ENCODE results near the gene PPFIA4. TPM values are rescaled to one million over a fixed set of nuclear protein-coding genes. Genes with fewer than 3 reads are reported as not detected.

Gene PPFIA4
- total RNA-seq, 1 experiment from 2014 or later = 21.1 TPM

- peaks cover 12% of the 10 kb centered on the region for H3K4me1 Mint-ChIP-seq
- POLR2A ChIA-PET = no interaction called here
- CTCF ChIA-PET = interaction anchor here (1.4 to 6.7 kb wide), 10 partner anchors 8 to 234 kb away, joined by 4 to 89 read pairs (median 8); partner anchors contain the start of genes ADORA1, MYOG and PPFIA4
These were observed 7.6 kb downstream of the PPFIA4 start for GRCh38 chr1:203033917-203034316.

GRCh38 chr1:203034422-203035110, 8.3 kb downstream of the PPFIA4 start:
- no peak for TF ChIP-seq EMX1 (CRISPR knock-in tag; IDR thresholded peaks at IDR 0.05)
- TF ChIP-seq CREM (CRISPR knock-in tag; IDR thresholded peaks at IDR 0.05) = no peak
- TF ChIP-seq TP53 (CRISPR knock-in tag; IDR thresholded peaks at IDR 0.05) = no peak
- no peak for TF ChIP-seq GRHL2 (CRISPR knock-in tag; IDR thresholded peaks at IDR 0.05; ENCODE audit: insufficient replicate concordance, severe bottlenecking)
- TF ChIP-seq NFATC4 (CRISPR knock-in tag; IDR thresholded peaks at IDR 0.05) = no peak
- TF ChIP-seq, protein P1, sequence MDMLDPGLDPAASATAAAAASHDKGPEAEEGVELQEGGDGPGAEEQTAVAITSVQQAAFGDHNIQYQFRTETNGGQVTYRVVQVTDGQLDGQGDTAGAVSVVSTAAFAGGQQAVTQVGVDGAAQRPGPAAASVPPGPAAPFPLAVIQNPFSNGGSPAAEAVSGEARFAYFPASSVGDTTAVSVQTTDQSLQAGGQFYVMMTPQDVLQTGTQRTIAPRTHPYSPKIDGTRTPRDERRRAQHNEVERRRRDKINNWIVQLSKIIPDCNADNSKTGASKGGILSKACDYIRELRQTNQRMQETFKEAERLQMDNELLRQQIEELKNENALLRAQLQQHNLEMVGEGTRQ (CRISPR knock-in tag; IDR thresholded peaks at IDR 0.05) = no peak
- Mint-ChIP-seq H3K27me3 (ENCODE audit: low read depth) (no peaks in the 10 kb centered on the region; the same call in 1 of the 2 replicates), H3K36me3 (peaks cover 4% of the 10 kb centered on the region; the same call in 1 of the 2 replicates), H3K4me3 (no peak overlapping the region), H3K4me1 (peaks cover 17% of the 10 kb centered on the region), H3K27ac (no peak overlapping the region), H3K9me3 (no peaks in the 10 kb centered on the region)
- ChIA-PET POLR2A (no interaction called here), CTCF (interaction anchor here (0.5 to 6.7 kb wide), 13 partner anchors 8 to 303 kb away, joined by 3 to 89 read pairs (median 6); partner anchors contain the start of genes ADORA1, MYOG and PPFIA4)
- DNase-seq (ENCODE audit: low spot score) (no peak), ATAC-seq (no peak)

More at GRCh38 chr1:203033917-203034316, 7.6 kb downstream of the PPFIA4 start:
- ATAC-seq (no peak), DNase-seq (ENCODE audit: low spot score) (no peak)
- TF ChIP-seq USF1 (CRISPR knock-in tag; IDR thresholded peaks at IDR 0.05) (no peak), OVOL2 (CRISPR knock-in tag; IDR thresholded peaks at IDR 0.05; ENCODE audit: borderline replicate concordance) (no peak)
- Mint-ChIP-seq H3K27me3 (ENCODE audit: low read depth) (no peaks in the 10 kb centered on the region; the same call in 1 of the 2 replicates), H3K4me3 (no peak overlapping the region), H3K36me3 (no peaks in the 10 kb centered on the region), H3K9me3 (no peaks in the 10 kb centered on the region), H3K27ac (no peak overlapping the region)

GRCh38 chr1:203035111-203036000, 9.1 kb downstream of the PPFIA4 start:
- POLR2A ChIA-PET = interaction anchor here (0.7 kb wide), 1 partner anchor 14 kb away, joined by 3 read pairs; no protein-coding TSS in a partner anchor

More at GRCh38 chr1:203035111-203036000, 9.1 kb downstream of the PPFIA4 start:
- Mint-ChIP-seq H3K9me3 (no peaks in the 10 kb centered on the region), H3K36me3 (peaks cover 4% of the 10 kb centered on the region; the same call in 1 of the 2 replicates), H3K27me3 (ENCODE audit: low read depth) (no peaks in the 10 kb centered on the region; the same call in 1 of the 2 replicates), H3K4me1 (peaks cover 24% of the 10 kb centered on the region), H3K4me3 (no peak overlapping the region), H3K27ac (no peak overlapping the region)
- TF ChIP-seq, protein P1 (CRISPR knock-in tag; IDR thresholded peaks at IDR 0.05) = no peak
- TF ChIP-seq ATF1 (CRISPR knock-in tag; IDR thresholded peaks at IDR 0.05) = no peak
- TF ChIP-seq ZNF512 (CRISPR knock-in tag; IDR thresholded peaks at IDR 0.05; ENCODE audit: borderline replicate concordance) = no peak
- TF ChIP-seq ZNF232 (CRISPR knock-in tag; IDR thresholded peaks at IDR 0.05) = no peak
- no peak for TF ChIP-seq OVOL2 (CRISPR knock-in tag; IDR thresholded peaks at IDR 0.05; ENCODE audit: borderline replicate concordance)
- TF ChIP-seq, protein P2, sequence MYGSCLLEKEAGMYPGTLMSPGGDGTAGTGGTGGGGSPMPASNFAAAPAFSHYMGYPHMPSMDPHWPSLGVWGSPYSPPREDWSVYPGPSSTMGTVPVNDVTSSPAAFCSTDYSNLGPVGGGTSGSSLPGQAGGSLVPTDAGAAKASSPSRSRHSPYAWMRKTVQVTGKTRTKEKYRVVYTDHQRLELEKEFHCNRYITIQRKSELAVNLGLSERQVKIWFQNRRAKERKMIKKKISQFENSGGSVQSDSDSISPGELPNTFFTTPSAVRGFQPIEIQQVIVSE (CRISPR knock-in tag; IDR thresholded peaks at IDR 0.05; ENCODE audit: borderline replicate concordance) = no peak
- no peak for TF ChIP-seq ZNF423 (CRISPR knock-in tag; IDR thresholded peaks at IDR 0.05)
- TF ChIP-seq, protein P3, sequence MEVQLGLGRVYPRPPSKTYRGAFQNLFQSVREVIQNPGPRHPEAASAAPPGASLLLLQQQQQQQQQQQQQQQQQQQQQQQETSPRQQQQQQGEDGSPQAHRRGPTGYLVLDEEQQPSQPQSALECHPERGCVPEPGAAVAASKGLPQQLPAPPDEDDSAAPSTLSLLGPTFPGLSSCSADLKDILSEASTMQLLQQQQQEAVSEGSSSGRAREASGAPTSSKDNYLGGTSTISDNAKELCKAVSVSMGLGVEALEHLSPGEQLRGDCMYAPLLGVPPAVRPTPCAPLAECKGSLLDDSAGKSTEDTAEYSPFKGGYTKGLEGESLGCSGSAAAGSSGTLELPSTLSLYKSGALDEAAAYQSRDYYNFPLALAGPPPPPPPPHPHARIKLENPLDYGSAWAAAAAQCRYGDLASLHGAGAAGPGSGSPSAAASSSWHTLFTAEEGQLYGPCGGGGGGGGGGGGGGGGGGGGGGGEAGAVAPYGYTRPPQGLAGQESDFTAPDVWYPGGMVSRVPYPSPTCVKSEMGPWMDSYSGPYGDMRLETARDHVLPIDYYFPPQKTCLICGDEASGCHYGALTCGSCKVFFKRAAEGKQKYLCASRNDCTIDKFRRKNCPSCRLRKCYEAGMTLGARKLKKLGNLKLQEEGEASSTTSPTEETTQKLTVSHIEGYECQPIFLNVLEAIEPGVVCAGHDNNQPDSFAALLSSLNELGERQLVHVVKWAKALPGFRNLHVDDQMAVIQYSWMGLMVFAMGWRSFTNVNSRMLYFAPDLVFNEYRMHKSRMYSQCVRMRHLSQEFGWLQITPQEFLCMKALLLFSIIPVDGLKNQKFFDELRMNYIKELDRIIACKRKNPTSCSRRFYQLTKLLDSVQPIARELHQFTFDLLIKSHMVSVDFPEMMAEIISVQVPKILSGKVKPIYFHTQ (CRISPR knock-in tag; IDR thresholded peaks at IDR 0.05) = no peak
- DNase-seq (ENCODE audit: low spot score) (no peak), ATAC-seq (no peak)
- CTCF ChIA-PET = interaction anchor here (0.5 to 6.7 kb wide), 29 partner anchors 8 to 303 kb away, joined by 3 to 89 read pairs (median 4); partner anchors contain the start of genes ADORA1, MYOG and PPFIA4
